H9 (cell line): Measurements from ENCODE around the gene RAX2. TPM values are rescaled to one million over a fixed set of nuclear protein-coding genes. Genes with fewer than 3 reads are reported as not detected.

Experiments used
- DNase-seq: peaks from one replicate; pipeline ENCODE4 v3.0.0-alpha.2; 2017
- H2AFZ ChIP-seq: one replicate; pipeline ENCODE4 v1.6.1; 2013; ENCODE audit warnings: mild to moderate bottlenecking, low read length, control low read depth, moderate library complexity
- H2AK5ac ChIP-seq: 2 replicates; pipeline ENCODE4 v1.6.1; 2013; ENCODE audit warnings: low read length, control low read depth, mixed read lengths; ENCODE audit not compliant: insufficient read length
- H2BK120ac ChIP-seq: one replicate; pipeline ENCODE4 v1.6.1; 2013; ENCODE audit warnings: low read depth, mild to moderate bottlenecking, low read length, control low read depth, inconsistent platforms; ENCODE audit not compliant: poor library complexity, severe bottlenecking
- H2BK12ac ChIP-seq: 2 replicates; pipeline ENCODE4 v1.6.1; 2013; ENCODE audit warnings: low read length, control low read depth, mixed read lengths, low read depth; ENCODE audit not compliant: insufficient read length
- H2BK15ac ChIP-seq: 2 replicates; pipeline ENCODE4 v1.6.1; 2013; ENCODE audit warnings: low read depth, low read length, control low read depth
- H2BK20ac ChIP-seq: one replicate; pipeline ENCODE4 v1.6.1; 2013; ENCODE audit warnings: low read depth, mild to moderate bottlenecking, low read length, control low read depth, inconsistent platforms; ENCODE audit not compliant: poor library complexity, severe bottlenecking
- H2BK5ac ChIP-seq: 2 replicates; pipeline ENCODE4 v1.6.1; 2013; ENCODE audit warnings: low read length, control low read depth, mixed read lengths; ENCODE audit not compliant: insufficient read length
- H3K14ac ChIP-seq: 2 replicates; pipeline ENCODE4 v1.6.1; 2013; ENCODE audit warnings: low read length, control low read depth; ENCODE audit not compliant: insufficient read depth
- H3K18ac ChIP-seq: 2 replicates; pipeline ENCODE4 v1.6.1; 2013; ENCODE audit warnings: low read depth, mild to moderate bottlenecking, mixed read lengths, low read length, control low read depth; ENCODE audit not compliant: insufficient read length
- H3K23ac ChIP-seq: 2 replicates; pipeline ENCODE4 v1.6.1; 2013; ENCODE audit warnings: low read length, control low read depth, mixed read lengths, low read depth; ENCODE audit not compliant: insufficient read length
- H3K23me2 ChIP-seq: 2 replicates; pipeline ENCODE4 v1.6.1; 2013; ENCODE audit warnings: low read depth, mild to moderate bottlenecking, mixed read lengths, low read length, control low read depth; ENCODE audit not compliant: insufficient read length, poor library complexity, severe bottlenecking
- H3K27ac ChIP-seq: 2 replicates; pipeline ENCODE4 v1.5.1; 2013; ENCODE audit warnings: low read length, control low read depth, mixed read lengths, low read depth; ENCODE audit not compliant: insufficient read length
- H3K27me3 ChIP-seq: 2 replicates; pipeline ENCODE4 v1.6.1; 2013; ENCODE audit warnings: low read length, control low read depth, inconsistent platforms; ENCODE audit not compliant: insufficient read depth
- H3K4ac ChIP-seq: 2 replicates; pipeline ENCODE4 v1.6.1; 2013; ENCODE audit warnings: low read depth, mild to moderate bottlenecking, control low read depth, inconsistent platforms, low read length, moderate library complexity
- H3K4me1 ChIP-seq: 2 replicates; pipeline ENCODE4 v1.6.1; 2013; ENCODE audit warnings: low read length, control low read depth, inconsistent platforms; ENCODE audit not compliant: insufficient read depth
- H3K4me2 ChIP-seq: 2 replicates; pipeline ENCODE4 v1.6.1; 2013; ENCODE audit warnings: low read length, control low read depth, mixed read lengths; ENCODE audit not compliant: insufficient read length, insufficient read depth
- H3K56ac ChIP-seq: 2 replicates; pipeline ENCODE4 v1.6.1; 2013; ENCODE audit warnings: low read depth, mild to moderate bottlenecking, mixed read lengths, low read length, control low read depth; ENCODE audit not compliant: insufficient read length
- H3K79me1 ChIP-seq: 2 replicates; pipeline ENCODE4 v1.6.1; 2013; ENCODE audit warnings: low read depth, mild to moderate bottlenecking, moderate library complexity, low read length, control low read depth, inconsistent platforms; ENCODE audit not compliant: insufficient read depth, poor library complexity, severe bottlenecking
- H3K79me2 ChIP-seq: 2 replicates; pipeline ENCODE4 v1.6.1; 2013; ENCODE audit warnings: low read length, control low read depth, inconsistent platforms; ENCODE audit not compliant: insufficient read depth
- H3K9ac ChIP-seq: 2 replicates; pipeline ENCODE4 v1.6.1; 2013; ENCODE audit warnings: low read length, control low read depth, mixed read lengths; ENCODE audit not compliant: insufficient read length; ENCODE audit errors: extremely low read depth
- H3K9me3 ChIP-seq: one replicate; pipeline ENCODE4 v1.6.1; 2013; ENCODE audit warnings: low read depth, low read length, inconsistent platforms; ENCODE audit not compliant: control insufficient read depth
- H3T11ph ChIP-seq: one replicate; pipeline ENCODE4 v1.6.1; 2013; ENCODE audit warnings: mild to moderate bottlenecking, low read length, control low read depth, inconsistent platforms
- H4K20me1 ChIP-seq: one replicate; pipeline ENCODE4 v1.6.1; 2013; ENCODE audit not compliant: control insufficient read depth, insufficient read length, insufficient read depth
- H4K5ac ChIP-seq: 2 replicates; pipeline ENCODE4 v1.6.1; 2013; ENCODE audit warnings: low read depth, mild to moderate bottlenecking, mixed read lengths, low read length, control low read depth; ENCODE audit not compliant: insufficient read length
- H4K8ac ChIP-seq: replicated peaks from 2 replicates; pipeline ENCODE4 v1.6.1; 2013; ENCODE audit warnings: low read length, control low read depth, mixed read lengths, low read depth; ENCODE audit not compliant: insufficient read length
- H4K91ac ChIP-seq: 2 replicates; pipeline ENCODE4 v1.6.1; 2013; ENCODE audit warnings: low read depth, mild to moderate bottlenecking, moderate library complexity, mixed read lengths, low read length, control low read depth; ENCODE audit not compliant: insufficient read length
- H3K27ac Mint-ChIP-seq, 3 experiments: 2 replicates in 2 of 3; 3 replicates in 1 of 3; pipeline ENCODE4 v1.8.0; 2020 to 2021; ENCODE audit warnings: mixed read lengths in 3 of 3, mild to moderate bottlenecking in 1 of 3, moderate library complexity in 1 of 3
- H3K27me3 Mint-ChIP-seq: 2 replicates; pipeline ENCODE4 v1.8.0; 2021; ENCODE audit warnings: low read depth, mild to moderate bottlenecking, moderate library complexity, mixed read lengths
- H3K36me3 Mint-ChIP-seq, 3 experiments: 2 replicates in 2 of 3; 3 replicates in 1 of 3; pipeline ENCODE4 v1.8.0; 2020 to 2021; ENCODE audit warnings: low read depth in 3 of 3, mixed read lengths in 3 of 3; ENCODE audit not compliant: insufficient read depth in 1 of 3
- H3K4me1 Mint-ChIP-seq, 2 experiments: 2 replicates each; pipeline ENCODE4 v1.8.0; 2020; ENCODE audit warnings: mixed read lengths in 2 of 2
- H3K4me3 Mint-ChIP-seq, 2 experiments: 2 replicates in 1 of 2; 3 replicates in 1 of 2; pipeline ENCODE4 v1.8.0; 2020 to 2021; ENCODE audit warnings: mild to moderate bottlenecking in 2 of 2, mixed read lengths in 2 of 2, moderate library complexity in 1 of 2
- H3K9me3 Mint-ChIP-seq, 2 experiments: 2 replicates in 1 of 2; 3 replicates in 1 of 2; pipeline ENCODE4 v1.8.0; 2020; ENCODE audit warnings: mild to moderate bottlenecking in 2 of 2, mixed read lengths in 2 of 2, moderate library complexity in 1 of 2
- CTCF ChIP-seq: fragments of 200-600 bp; sonication (generic); conservative IDR thresholded peaks from 3 replicates; pipeline ENCODE4 v1.8.0; 2021; ENCODE audit warnings: antibody characterized with exemption, mild to moderate bottlenecking
- WGBS: extraction: QIAGEN DNeasy Blood & Tissue Kit; methylation state at CpG from one replicate; pipeline ENCODE4 v1.1.7; 2013; ENCODE audit warnings: missing lambda C conversion rate, low lambda C conversion rate, mixed read lengths; ENCODE audit not compliant: insufficient read length; ENCODE audit errors: extremely low coverage; 5-methylcytosine and 5-hydroxymethylcytosine counted together
- total RNA-seq: library from RNA; stranded (reverse); gene quantifications from 2 replicates; pipeline ENCODE4 v1.2.1, GENCODE V29; 2021

Gene RAX2
- total RNA-seq, 1 experiment from 2014 or later: not detected

GRCh38 chr19:3738477-3739220, 33.4 kb downstream of the RAX2 start:
- H3K56ac ChIP-seq: no peak overlapping the region
- no peak overlapping the region for H2BK15ac ChIP-seq
- no peak overlapping the region for H2BK20ac ChIP-seq

More at GRCh38 chr19:3738477-3739220, 33.4 kb downstream of the RAX2 start:
- no peak overlapping the region for H2AFZ ChIP-seq
- H3K4me2 ChIP-seq: no peak overlapping the region
- no peaks in the 10 kb centered on the region for H3K4me1 Mint-ChIP-seq
- H3K4me1 ChIP-seq: no peaks in the 10 kb centered on the region
- no peaks in the 10 kb centered on the region; the same call in 1 of the 2 replicates for H3K27me3 Mint-ChIP-seq
- H2BK5ac ChIP-seq: no peak overlapping the region
- no peak overlapping the region for H3K14ac ChIP-seq
- H3K23me2 ChIP-seq: no peaks in the 10 kb centered on the region
- H4K20me1 ChIP-seq: no peaks in the 10 kb centered on the region
- H3K79me1 ChIP-seq: no peaks in the 10 kb centered on the region
- no peak overlapping the region for H4K91ac ChIP-seq
- H3K27me3 ChIP-seq: no peaks in the 10 kb centered on the region
- no peaks in the 10 kb centered on the region for H3K79me2 ChIP-seq
- H3K27ac ChIP-seq: no peak overlapping the region
- no peak overlapping the region for H4K5ac ChIP-seq
- H3K23ac ChIP-seq: no peak overlapping the region
- H4K8ac ChIP-seq: no peak overlapping the region
- no peak overlapping the region for H3T11ph ChIP-seq
- H2AK5ac ChIP-seq: no peak overlapping the region
- H3K27ac Mint-ChIP-seq: peak overlapping the region in 1 of 3 experiments; percentile 90; a peak in 1 of 7 replicates
- TF ChIP-seq CTCF: no peak
- H3K36me3 Mint-ChIP-seq: peaks cover 0 to 31% (median 14%) of the 10 kb centered on the region in 3 experiments; a peak in 5 of 7 replicates
- H3K4me3 Mint-ChIP-seq: no peak overlapping the region
- H3K9me3 ChIP-seq: no peaks in the 10 kb centered on the region
- no peak overlapping the region for H3K4ac ChIP-seq
- H3K9me3 Mint-ChIP-seq: no peaks in the 10 kb centered on the region
- H3K18ac ChIP-seq: no peak overlapping the region
- DNase-seq: no peak
- H3K9ac ChIP-seq: no peak overlapping the region
- H2BK120ac ChIP-seq: no peak overlapping the region
- H2BK12ac ChIP-seq: no peak overlapping the region
- no CpG with 5 or more reads among the region's 32 CpGs for WGBS
